DOHH2 (cell line): ENCODE data around the gene EVI2A.

ENCODE experiments used
- H3F3A ChIP-seq: fragments of 200-600 bp; sonication (generic), shearing (Covaris generic); 2 replicates; pipeline ENCODE4 v1.6.0; 2016; ENCODE audit warnings: antibody characterized with exemption, mild to moderate bottlenecking; ENCODE audit not compliant: control insufficient read depth, insufficient read depth
- H3K27ac ChIP-seq: fragments of 200-600 bp; sonication (generic); 2 replicates; pipeline ENCODE4 v1.5.1; 2014; ENCODE audit warnings: low read depth, mild to moderate bottlenecking, low read length, moderate library complexity
- H3K27me3 ChIP-seq: fragments of 200-600 bp; sonication (generic); 2 replicates; pipeline ENCODE4 v1.6.1; 2014; ENCODE audit warnings: mild to moderate bottlenecking, low read length, mixed read lengths; ENCODE audit not compliant: control insufficient read depth
- H3K36me3 ChIP-seq: fragments of 200-600 bp; sonication (generic); 2 replicates; pipeline ENCODE4 v1.6.1; 2014; ENCODE audit warnings: mild to moderate bottlenecking, low read length, moderate library complexity, mixed read lengths; ENCODE audit not compliant: control insufficient read depth
- H3K4me1 ChIP-seq: fragments of 200-600 bp; sonication (generic); 2 replicates; pipeline ENCODE4 v1.6.1; 2014; ENCODE audit warnings: mild to moderate bottlenecking, low read length, mixed read lengths; ENCODE audit not compliant: control insufficient read depth
- H3K4me2 ChIP-seq: fragments of 200-600 bp; sonication (generic); 2 replicates; pipeline ENCODE4 v1.6.0; 2014; ENCODE audit warnings: mild to moderate bottlenecking, low read length, moderate library complexity
- H3K4me3 ChIP-seq: fragments of 200-600 bp; sonication (generic); 2 replicates; pipeline ENCODE4 v1.5.1; 2014; ENCODE audit warnings: mild to moderate bottlenecking, low read length, mixed read lengths
- H3K79me2 ChIP-seq: fragments of 200-600 bp; sonication (generic); 2 replicates; pipeline ENCODE4 v1.6.1; 2014; ENCODE audit warnings: mild to moderate bottlenecking, low read length, mixed read lengths; ENCODE audit not compliant: control insufficient read depth
- H3K9me2 ChIP-seq: fragments of 200-600 bp; sonication (generic); replicated peaks from 2 replicates; pipeline ENCODE4 v1.6.1; 2014; ENCODE audit warnings: mild to moderate bottlenecking, low read length, mixed read lengths; ENCODE audit not compliant: control insufficient read depth
- H3K9me3 ChIP-seq: fragments of 200-600 bp; sonication (generic); 2 replicates; pipeline ENCODE4 v1.6.1; 2014; ENCODE audit warnings: antibody characterized with exemption, low read length, mixed read lengths; ENCODE audit not compliant: control insufficient read depth, insufficient read depth
- H4K20me1 ChIP-seq: fragments of 200-600 bp; sonication (generic); 2 replicates; pipeline ENCODE4 v1.6.0; 2014; ENCODE audit warnings: low read depth, mild to moderate bottlenecking, antibody characterized with exemption, low read length, moderate library complexity; ENCODE audit not compliant: control insufficient read depth, insufficient read depth
- EZH2phosphoT487 ChIP-seq: fragments of 200-600 bp; sonication (generic); IDR thresholded peaks from 2 replicates; pipeline ENCODE4 v1.6.1; 2017; ENCODE audit warnings: borderline replicate concordance, mild to moderate bottlenecking, antibody characterized with exemption, low read length, moderate library complexity, mixed read lengths
- TF ChIP-seq, protein P1 (sequence below): fragments of 200-600 bp; sonication (generic); IDR thresholded peaks from one replicate; pipeline ENCODE4 v1.5.1; 2014; ENCODE audit warnings: antibody characterized with exemption, mild to moderate bottlenecking, low read depth, low read length; ENCODE audit not compliant: poor library complexity, severe bottlenecking

Gene EVI2A

DNA sequence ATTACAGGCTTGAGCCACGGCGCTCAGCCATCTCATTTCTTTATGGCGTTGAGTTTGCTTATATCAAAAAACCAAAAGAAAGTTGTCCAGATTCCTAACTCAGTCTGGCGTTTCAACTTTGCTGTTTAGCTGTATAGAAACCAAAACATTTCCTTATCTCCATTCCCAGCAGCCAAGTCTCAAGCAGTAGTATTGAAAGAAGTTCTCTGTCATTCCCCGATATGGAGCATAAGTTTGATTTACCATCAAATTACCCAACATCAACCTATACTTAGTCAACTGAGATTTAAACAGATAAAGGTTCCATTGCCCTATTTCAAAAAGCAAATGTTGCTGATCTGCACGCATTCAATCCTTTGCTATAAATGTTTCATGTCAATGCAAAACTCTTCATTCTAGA lies 42.6 kb upstream of the EVI2A start:
- TF ChIP-seq, protein P1, sequence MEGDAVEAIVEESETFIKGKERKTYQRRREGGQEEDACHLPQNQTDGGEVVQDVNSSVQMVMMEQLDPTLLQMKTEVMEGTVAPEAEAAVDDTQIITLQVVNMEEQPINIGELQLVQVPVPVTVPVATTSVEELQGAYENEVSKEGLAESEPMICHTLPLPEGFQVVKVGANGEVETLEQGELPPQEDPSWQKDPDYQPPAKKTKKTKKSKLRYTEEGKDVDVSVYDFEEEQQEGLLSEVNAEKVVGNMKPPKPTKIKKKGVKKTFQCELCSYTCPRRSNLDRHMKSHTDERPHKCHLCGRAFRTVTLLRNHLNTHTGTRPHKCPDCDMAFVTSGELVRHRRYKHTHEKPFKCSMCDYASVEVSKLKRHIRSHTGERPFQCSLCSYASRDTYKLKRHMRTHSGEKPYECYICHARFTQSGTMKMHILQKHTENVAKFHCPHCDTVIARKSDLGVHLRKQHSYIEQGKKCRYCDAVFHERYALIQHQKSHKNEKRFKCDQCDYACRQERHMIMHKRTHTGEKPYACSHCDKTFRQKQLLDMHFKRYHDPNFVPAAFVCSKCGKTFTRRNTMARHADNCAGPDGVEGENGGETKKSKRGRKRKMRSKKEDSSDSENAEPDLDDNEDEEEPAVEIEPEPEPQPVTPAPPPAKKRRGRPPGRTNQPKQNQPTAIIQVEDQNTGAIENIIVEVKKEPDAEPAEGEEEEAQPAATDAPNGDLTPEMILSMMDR, result no peak
- no peak for TF ChIP-seq EZH2phosphoT487
- no peak overlapping the region for H3K4me3 ChIP-seq
- no peaks in the 10 kb centered on the region for H3F3A ChIP-seq
- H3K79me2 ChIP-seq, result no peaks in the 10 kb centered on the region
- no peaks in the 10 kb centered on the region for H3K4me1 ChIP-seq
- H3K27ac ChIP-seq, result no peak overlapping the region
- no peak overlapping the region for H3K4me2 ChIP-seq
- no peaks in the 10 kb centered on the region for H3K27me3 ChIP-seq
- peaks cover 54% of the 10 kb centered on the region for H3K36me3 ChIP-seq
- H4K20me1 ChIP-seq, result no peaks in the 10 kb centered on the region
- H3K9me3 ChIP-seq, result no peaks in the 10 kb centered on the region
- H3K9me2 ChIP-seq, result no peaks in the 10 kb centered on the region

DNA sequence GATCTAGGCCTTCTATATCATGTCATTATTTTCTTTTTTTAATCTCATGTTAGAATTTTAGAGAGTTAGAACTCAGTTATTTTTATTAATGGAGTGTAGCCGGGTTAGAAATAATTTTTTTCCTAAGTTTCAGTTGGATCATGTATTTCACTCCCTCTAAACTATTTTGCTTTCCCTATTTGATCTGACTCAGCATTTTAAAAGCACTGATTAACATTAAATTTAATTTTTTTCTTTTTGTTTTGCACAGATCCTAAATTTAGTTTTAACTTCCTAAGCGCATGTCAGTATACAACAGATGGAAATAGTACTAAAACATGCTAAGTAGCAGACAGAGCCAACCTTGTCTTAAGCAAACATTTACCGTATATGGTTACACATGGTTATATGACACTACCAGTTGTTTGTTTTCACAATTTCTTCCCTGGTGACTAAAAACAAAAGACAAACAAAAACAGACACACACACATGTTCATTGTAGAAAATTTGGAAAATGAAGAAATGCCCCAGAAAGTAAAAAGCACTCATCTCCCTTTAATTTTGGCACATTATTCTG lies 36.5 kb upstream of the EVI2A start:
- Histone ChIP-seq H3K9me3 (no peaks in the 10 kb centered on the region), H3K4me2 (no peak overlapping the region), H4K20me1 (no peaks in the 10 kb centered on the region), H3K79me2 (no peaks in the 10 kb centered on the region), H3K27me3 (no peaks in the 10 kb centered on the region), H3K9me2 (no peaks in the 10 kb centered on the region), H3K36me3 (peaks cover 89% of the 10 kb centered on the region), H3K4me1 (no peaks in the 10 kb centered on the region), H3K27ac (no peak overlapping the region), H3K4me3 (no peak overlapping the region), H3F3A (no peaks in the 10 kb centered on the region)
- TF ChIP-seq, protein P1, result no peak
- no peak for TF ChIP-seq EZH2phosphoT487

DNA sequence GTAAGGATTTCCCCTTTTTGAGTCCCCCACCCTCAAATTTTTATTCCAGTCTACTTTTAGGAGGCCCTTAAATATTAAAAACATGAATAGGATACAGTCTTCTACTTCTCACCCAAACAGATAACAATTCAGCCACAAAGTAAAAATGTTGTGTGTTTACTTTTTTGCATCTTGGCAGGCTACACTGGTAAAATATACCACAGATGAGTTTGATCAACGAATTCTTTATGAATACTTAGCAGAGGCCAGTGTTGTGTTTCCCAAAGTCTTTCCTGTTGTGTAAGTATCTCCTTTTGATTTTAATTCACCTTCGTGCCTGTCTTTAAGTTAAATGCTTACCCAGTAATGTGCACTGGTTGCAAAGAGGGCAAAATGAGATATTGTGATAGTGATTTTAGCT lies 35.7 kb upstream of the EVI2A start:
- H3K36me3 ChIP-seq, result peaks cover 89% of the 10 kb centered on the region
- no peak for TF ChIP-seq EZH2phosphoT487
- TF ChIP-seq, protein P1, result no peak

More for the DNA sequence above, 35.7 kb upstream of the EVI2A start:
- no peaks in the 10 kb centered on the region for H3K79me2 ChIP-seq
- no peak overlapping the region for H3K4me3 ChIP-seq
- no peaks in the 10 kb centered on the region for H4K20me1 ChIP-seq
- H3K27ac ChIP-seq, result no peak overlapping the region
- H3K4me2 ChIP-seq, result no peak overlapping the region
- no peaks in the 10 kb centered on the region for H3K9me3 ChIP-seq
- H3K4me1 ChIP-seq, result no peaks in the 10 kb centered on the region
- H3K9me2 ChIP-seq, result no peaks in the 10 kb centered on the region
- H3F3A ChIP-seq, result no peaks in the 10 kb centered on the region
- no peaks in the 10 kb centered on the region for H3K27me3 ChIP-seq
